Peyer's patch (tissue), 4 donors: ENCODE results near the gene TTC27. TPM values are rescaled to one million over a fixed set of nuclear protein-coding genes. Genes with fewer than 3 reads are reported as not detected.

ENCODE experiments used
- DNase-seq, 3 donors: peaks; one replicate each; pipeline ENCODE4 v3.0.0-alpha.2; 2017 to 2019
- H3K27ac ChIP-seq, 4 donors: fragments of 200-600 bp; sonication (generic); one replicate each; pipeline ENCODE4 v1.5.1; 2016 to 2019
- H3K27me3 ChIP-seq, 2 donors: fragments of 200-600 bp; sonication (generic); one replicate each; pipeline ENCODE4 v1.5.1; 2019
- H3K36me3 ChIP-seq, 3 donors: fragments of 200-600 bp; sonication (generic); one replicate each; pipeline ENCODE4 v1.5.1; 2016 to 2019
- H3K4me1 ChIP-seq, 4 donors: fragments of 200-600 bp; sonication (generic); one replicate each; pipeline ENCODE4 v1.5.1; 2016 to 2019
- H3K4me3 ChIP-seq, 4 donors: fragments of 200-600 bp; sonication (generic); 1 replicate in 3 of 4; 2 replicates in 1 of 4; pipeline ENCODE4 v1.5.1; 2016 to 2019; ENCODE audit warnings: mild to moderate bottlenecking in 1 of 4
- H3K9me3 ChIP-seq, 4 donors: fragments of 200-600 bp; sonication (generic); one replicate each; pipeline ENCODE4 v1.5.1; 2016 to 2019; ENCODE audit warnings: mild to moderate bottlenecking in 1 of 4
- CTCF ChIP-seq, 6 experiments: fragments of 450-650 bp in 4 of 6; fragments of 200-600 bp in 2 of 6; sonication (generic) in 1 of 6; IDR thresholded peaks; one replicate each; pipeline ENCODE4 v1.5.1; 2017 to 2019; ENCODE audit warnings: antibody characterized with exemption in 6 of 6, mild to moderate bottlenecking in 3 of 6, moderate library complexity in 1 of 6
- POLR2A ChIP-seq, 2 donors: fragments of 450-650 bp; IDR thresholded peaks; one replicate each; pipeline ENCODE4 v1.5.1; 2017; ENCODE audit warnings: antibody characterized with exemption in 2 of 2, mild to moderate bottlenecking in 2 of 2, moderate library complexity in 2 of 2
- total RNA-seq, 4 donors: library from RNA; depleted of rRNA; stranded (reverse); fragments of >200 nt; gene quantifications; one replicate each; pipeline ENCODE4 v1.1.0, GENCODE V29; 2016

TTC27 gene
- total RNA-seq, 4 donors from 2014 or later, result 9.5 to 28.6 (median 12.4) TPM

GRCh38 chr2:32702303-32703064, 74.6 kb downstream of the TTC27 start:
- H3K4me3 ChIP-seq, result no peak overlapping the region
- DNase-seq, result no peak
- no peaks in the 10 kb centered on the region for H3K4me1 ChIP-seq
- no peaks in the 10 kb centered on the region for H3K27me3 ChIP-seq
- H3K36me3 ChIP-seq, result peaks cover 0 to 5% (median 0%) of the 10 kb centered on the region in 3 donors
- TF ChIP-seq POLR2A (IDR thresholded peaks at IDR 0.05), result no peak
- TF ChIP-seq CTCF (IDR thresholded peaks at IDR 0.05), result no peak
- H3K27ac ChIP-seq, result no peak overlapping the region
- no peaks in the 10 kb centered on the region for H3K9me3 ChIP-seq

- H3K9me3 ChIP-seq, result no peaks in the 10 kb centered on the region
- H3K27me3 ChIP-seq, result no peaks in the 10 kb centered on the region
- peaks cover 0 to 5% (median 0%) of the 10 kb centered on the region in 3 donors for H3K36me3 ChIP-seq
- no peak overlapping the region for H3K27ac ChIP-seq
- TF ChIP-seq CTCF (IDR thresholded peaks at IDR 0.05) (no peak), POLR2A (IDR thresholded peaks at IDR 0.05) (no peak)
- DNase-seq, result no peak
- H3K4me1 ChIP-seq, result no peaks in the 10 kb centered on the region
- H3K4me3 ChIP-seq, result no peak overlapping the region
Observed at GRCh38 chr2:32706815-32707579, 79.1 kb downstream of the TTC27 start.

GRCh38 chr2:32711219-32711618, 83.4 kb downstream of the TTC27 start:
- Histone ChIP-seq H3K27me3 (no peaks in the 10 kb centered on the region), H3K27ac (no peak overlapping the region), H3K36me3 (no peaks in the 10 kb centered on the region), H3K4me1 (no peaks in the 10 kb centered on the region), H3K9me3 (no peaks in the 10 kb centered on the region), H3K4me3 (no peak overlapping the region)
- no peak for DNase-seq
- TF ChIP-seq POLR2A (IDR thresholded peaks at IDR 0.05) (no peak), CTCF (IDR thresholded peaks at IDR 0.05) (no peak)

- no peak for TF ChIP-seq CTCF (IDR thresholded peaks at IDR 0.05)
- TF ChIP-seq POLR2A (IDR thresholded peaks at IDR 0.05), result no peak
- H3K27ac ChIP-seq, result no peak overlapping the region
Observed at GRCh38 chr2:32711908-32712501, 84.2 kb downstream of the TTC27 start.

GRCh38 chr2:32712870-32713269, 85.0 kb downstream of the TTC27 start:
- DNase-seq, result no peak
- TF ChIP-seq POLR2A (IDR thresholded peaks at IDR 0.05) (no peak), CTCF (IDR thresholded peaks at IDR 0.05) (no peak)
- no peaks in the 10 kb centered on the region for H3K36me3 ChIP-seq
- H3K27ac ChIP-seq, result no peak overlapping the region
- H3K27me3 ChIP-seq, result no peaks in the 10 kb centered on the region
- H3K4me3 ChIP-seq, result no peak overlapping the region
- H3K9me3 ChIP-seq, result no peaks in the 10 kb centered on the region
- H3K4me1 ChIP-seq, result no peaks in the 10 kb centered on the region

More at GRCh38 chr2:32711908-32712501, 84.2 kb downstream of the TTC27 start:
- no peaks in the 10 kb centered on the region for H3K27me3 ChIP-seq
- no peaks in the 10 kb centered on the region for H3K9me3 ChIP-seq
- no peak overlapping the region for H3K4me3 ChIP-seq
- no peaks in the 10 kb centered on the region for H3K36me3 ChIP-seq
- H3K4me1 ChIP-seq, result no peaks in the 10 kb centered on the region
- no peak for DNase-seq
